K562 (cell line): ENCODE results near the gene SEC14L2. TPM values are rescaled to one million over a fixed set of nuclear protein-coding genes. Genes with fewer than 3 reads are reported as not detected.
A peak's percentile ranks its signal among the peaks of the same experiment; 100 is the strongest.

Experiments
- CTCFL ChIP-seq: IDR thresholded peaks from 2 replicates; pipeline ENCODE4 v1.6.1; 2011; ENCODE audit warnings: borderline replicate concordance, low read depth, mild to moderate bottlenecking, moderate library complexity, low read length; ENCODE audit not compliant: insufficient read depth, poor library complexity, severe bottlenecking
- GTF3C2 ChIP-seq: IDR thresholded peaks from 3 replicates; pipeline ENCODE4 v1.6.1; 2011; ENCODE audit warnings: borderline replicate concordance, mild to moderate bottlenecking, moderate library complexity; ENCODE audit not compliant: insufficient read length; ENCODE audit errors: extremely low read depth
- HEY1 ChIP-seq: fragments of 250-450 bp; sonication (Bioruptor Pico); IDR thresholded peaks from 2 replicates; pipeline ENCODE4 v1.5.0; 2020; ENCODE audit warnings: mild to moderate bottlenecking, moderate library complexity, borderline replicate concordance
- ILK ChIP-seq: fragments of 450-650 bp; IDR thresholded peaks from 2 replicates; pipeline ENCODE4 v1.6.1; 2016; ENCODE audit warnings: missing genetic modification characterization, low read depth, mild to moderate bottlenecking, missing compliant biosample characterization, moderate library complexity, borderline replicate concordance
- THRAP3 ChIP-seq: fragments of 450-650 bp; IDR thresholded peaks from 2 replicates; pipeline ENCODE4 v1.6.1; 2016; ENCODE audit warnings: mild to moderate bottlenecking, inconsistent platforms, borderline replicate concordance
- UBTF ChIP-seq, 2 experiments: IDR thresholded peaks; 2 replicates each; pipeline ENCODE4 v1.6.1; 2012; ENCODE audit warnings: improper control_type of control experiment in 2 of 2, low read depth in 2 of 2, low read length in 2 of 2, borderline replicate concordance in 1 of 2
- ZBTB11 ChIP-seq, 3 experiments: fragments of 200-800 bp in 1 of 3; fragments of 250-450 bp in 1 of 3; fragments of 450-650 bp in 1 of 3; sonication (Bioruptor Pico) in 1 of 3; sonication (Bioruptor generic) in 1 of 3; formaldehyde crosslinking in 1 of 3; IDR thresholded peaks; 2 replicates each; pipeline versions ENCODE4 v1.6.1 to v1.8.0; 2016 to 2022; ENCODE audit warnings: mild to moderate bottlenecking in 2 of 3, missing genetic modification characterization in 2 of 3, missing compliant biosample characterization in 1 of 3, moderate library complexity in 1 of 3
- ZBTB34 ChIP-seq: fragments of 250-450 bp; sonication (Bioruptor Pico); IDR thresholded peaks from 2 replicates; pipeline ENCODE4 v1.8.0; 2021; ENCODE audit warnings: mild to moderate bottlenecking, moderate library complexity
- ZNF639 ChIP-seq, 2 experiments: fragments of 200-800 bp in 1 of 2; sonication (Bioruptor generic) in 1 of 2; sonication (generic) in 1 of 2; formaldehyde crosslinking in 1 of 2; IDR thresholded peaks in 1 of 2; conservative IDR thresholded peaks in 1 of 2; 2 replicates each; pipeline versions ENCODE4 v1.5.0 to v1.6.1; 2016 to 2020; ENCODE audit warnings: missing compliant biosample characterization in 1 of 2, missing genetic modification characterization in 1 of 2, missing genetic modification reagents in 1 of 2
- polyA plus RNA-seq, 8 experiments: library from polyadenylated mRNA; depleted of rRNA in 4 of 8; stranded (reverse) in 5 of 8; unstranded in 3 of 8; fragments of >200 nt; fragmentation: Nextera tagmentation in 2 of 8; fragmentation: Illumina TruSeq in 1 of 8; extraction: Ambion mirVana in 2 of 8; extraction: Trizol in 1 of 8; gene quantifications; 2 replicates each; pipeline versions ENCODE4 v1.2.1 to v1.2.3, GENCODE V29; 2011 to 2014; ENCODE audit warnings: inconsistent platforms in 1 of 8, missing spikeins in 1 of 8
- total RNA-seq, 7 experiments: library from RNA; depleted of rRNA in 6 of 7; stranded (reverse); fragments of >200 nt in 6 of 7; fragmentation: Illumina TruSeq in 2 of 7; extraction: Trizol in 2 of 7; gene quantifications; 2 replicates each; pipeline versions ENCODE4 v1.2.1 to v1.2.3, GENCODE V29; 2011 to 2021; ENCODE audit warnings: low replicate concordance in 1 of 7

The SEC14L2 gene
- total and polyA plus RNA-seq, 9 of the 15 experiments (the other 6 are each of a cell fraction or from before 2014, with no cell fraction given), result 0.03 to 0.17 (median 0.10) TPM

GRCh38 chr22:30423959-30424533, 27.2 kb downstream of the SEC14L2 start (continued):
- TF ChIP-seq ZBTB11 (CRISPR knock-in tag; IDR thresholded peaks at IDR 0.05), result peak in 1 of 3 experiments; percentile 78; a peak in 2 of 6 replicates
- TF ChIP-seq ZBTB34 (CRISPR knock-in tag), result no peak
- no peak for TF ChIP-seq THRAP3
- TF ChIP-seq CTCFL, result no peak
- TF ChIP-seq UBTF (IDR thresholded peaks at IDR 0.05; ENCODE audit: borderline replicate concordance in 1 of 2, low read depth in 2 of 2, low read length in 2 of 2), result peak; percentile 66 to 78; a peak in 3 of 4 replicates
- TF ChIP-seq HEY1 (CRISPR knock-in tag), result no peak
- TF ChIP-seq GTF3C2, result no peak
- TF ChIP-seq ILK, result no peak
- TF ChIP-seq ZNF639 (CRISPR knock-in tag; conservative IDR thresholded peaks at IDR 0.05 in 1 of 2, IDR thresholded peaks at IDR 0.05 in 1 of 2), result no peak
